H1 (cell line): ENCODE results near the gene SIM2. TPM values are rescaled to one million over a fixed set of nuclear protein-coding genes. Genes with fewer than 3 reads are reported as not detected.

ENCODE experiments used
- CHD2 ChIP-seq: IDR thresholded peaks from 2 replicates; pipeline ENCODE4 v1.6.1; 2012; ENCODE audit warnings: low read length, improper control_type of control experiment
- RAD21 ChIP-seq, 2 experiments: IDR thresholded peaks in 1 of 2; conservative IDR thresholded peaks in 1 of 2; 2 replicates each; pipeline ENCODE4 v1.6.1; 2011; ENCODE audit warnings: low read depth in 2 of 2, low read length in 2 of 2, improper control_type of control experiment in 1 of 2, inconsistent platforms in 1 of 2, mild to moderate bottlenecking in 1 of 2, moderate library complexity in 1 of 2
- YY1 ChIP-seq: IDR thresholded peaks from 2 replicates; pipeline ENCODE4 v1.6.1; 2011; ENCODE audit warnings: low read depth, mild to moderate bottlenecking, low read length
- polyA plus RNA-seq, 7 experiments: library from polyadenylated mRNA; depleted of rRNA in 3 of 7; stranded (reverse) in 5 of 7; unstranded in 2 of 7; fragments of >200 nt in 5 of 7; fragments of 200-250 nt in 2 of 7; gene quantifications; 1 replicate in 5 of 7; 2 replicates in 1 of 7; 4 replicates in 1 of 7; pipeline versions ENCODE4 v1.2.1 to v1.2.3, GENCODE V29; 2011 to 2013; ENCODE audit warnings: missing spikeins in 2 of 7, mixed read lengths in 2 of 7
- total RNA-seq: library from RNA; stranded (reverse); fragmentation: NEBNext Ultra II Directional; extraction: Animal tissue kit (Norgen Biotek cat#: 25700); gene quantifications from 2 replicates; pipeline ENCODE4 v1.2.1, GENCODE V29; 2021

Gene SIM2
- total and polyA plus RNA-seq, 2 of the 8 experiments (the other 6 are each of a cell fraction or from before 2014, with no cell fraction given), result 0.05 to 0.26 TPM

GRCh38 chr21:36686955-36687354, 12.0 kb upstream of the SIM2 start (continued):
- no peak for TF ChIP-seq YY1
- TF ChIP-seq RAD21 (IDR thresholded peaks at IDR 0.05 in 1 of 2, conservative IDR thresholded peaks at IDR 0.05 in 1 of 2; ENCODE audit: low read depth in 2 of 2, low read length in 2 of 2), result no peak
- no peak for TF ChIP-seq CHD2
